Cerebellar nuclear complex (tissue), 1 donor: ENCODE results near the gene IKBKE.

ENCODE experiments used
- DNase-seq, 2 experiments: peaks; one replicate each; lab custom pipeline; 2025; lab: John Stamatoyannopoulos, UW

IKBKE gene

DNA sequence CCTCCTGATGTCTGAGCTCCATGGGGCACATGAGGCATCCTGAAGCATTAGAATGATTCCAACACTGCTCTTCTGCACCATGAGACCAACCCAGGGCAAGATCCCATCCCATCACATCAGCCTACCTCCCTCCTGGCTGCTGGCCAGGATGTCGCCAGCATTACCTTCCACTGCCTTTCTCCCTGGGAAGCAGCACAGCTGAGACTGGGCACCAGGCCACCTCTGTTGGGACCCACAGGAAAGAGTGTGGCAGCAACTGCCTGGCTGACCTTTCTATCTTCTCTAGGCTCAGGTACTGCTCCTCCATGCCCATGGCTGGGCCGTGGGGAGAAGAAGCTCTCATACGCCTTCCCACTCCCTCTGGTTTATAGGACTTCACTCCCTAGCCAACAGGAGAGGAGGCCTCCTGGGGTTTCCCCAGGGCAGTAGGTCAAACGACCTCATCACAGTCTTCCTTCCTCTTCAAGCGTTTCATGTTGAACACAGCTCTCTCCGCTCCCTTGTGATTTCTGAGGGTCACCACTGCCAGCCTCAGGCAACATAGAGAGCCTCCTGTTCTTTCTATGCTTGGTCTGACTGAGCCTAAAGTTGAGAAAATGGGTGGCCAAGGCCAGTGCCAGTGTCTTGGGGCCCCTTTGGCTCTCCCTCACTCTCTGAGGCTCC, 26.0 kb downstream of the IKBKE start:
- DNase-seq, result no peak

GRCh38 chr1:206497363-206497762, 27.1 kb downstream of the IKBKE start:
- no peak for DNase-seq

DNA sequence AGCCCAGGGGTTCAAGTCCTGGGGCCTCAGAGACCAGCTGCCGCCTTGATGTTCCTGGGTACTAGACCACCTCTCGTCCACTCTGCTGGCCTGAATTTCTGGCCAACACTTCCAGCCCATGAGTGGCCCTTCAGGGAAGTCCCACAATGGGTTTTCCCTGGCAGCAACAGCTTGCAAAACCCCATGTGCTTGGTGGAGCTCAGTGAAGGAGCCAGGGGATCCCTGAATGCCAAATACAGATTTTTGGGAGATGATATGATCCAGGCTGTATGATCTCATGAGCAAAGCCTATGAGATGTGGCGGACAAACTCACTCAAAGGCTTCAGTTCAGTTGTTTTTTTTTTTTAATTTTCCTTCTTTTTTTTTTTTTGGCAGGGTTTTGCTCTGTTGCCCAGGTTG, 27.5 kb downstream of the IKBKE start:
- no peak for DNase-seq

DNA sequence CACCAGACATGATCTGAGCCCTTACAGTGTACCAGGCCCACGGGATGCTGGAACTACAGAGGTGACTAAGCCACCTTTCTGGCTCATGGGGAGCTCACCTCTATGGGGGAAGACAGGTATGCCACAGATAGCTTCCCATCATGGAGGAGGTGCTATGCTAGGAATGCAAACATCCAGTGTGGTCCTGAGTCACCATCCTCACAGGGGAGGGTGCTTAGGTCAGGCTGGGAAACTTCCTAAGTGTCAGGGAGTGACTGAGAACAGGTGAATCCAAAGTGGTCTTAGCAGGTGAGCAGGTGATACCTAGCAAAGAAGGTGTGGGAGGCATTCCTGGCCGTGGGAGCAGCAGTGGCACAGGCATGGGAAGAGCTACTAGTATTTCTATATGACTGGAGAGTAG, 28.4 kb downstream of the IKBKE start:
- DNase-seq, result no peak

DNA sequence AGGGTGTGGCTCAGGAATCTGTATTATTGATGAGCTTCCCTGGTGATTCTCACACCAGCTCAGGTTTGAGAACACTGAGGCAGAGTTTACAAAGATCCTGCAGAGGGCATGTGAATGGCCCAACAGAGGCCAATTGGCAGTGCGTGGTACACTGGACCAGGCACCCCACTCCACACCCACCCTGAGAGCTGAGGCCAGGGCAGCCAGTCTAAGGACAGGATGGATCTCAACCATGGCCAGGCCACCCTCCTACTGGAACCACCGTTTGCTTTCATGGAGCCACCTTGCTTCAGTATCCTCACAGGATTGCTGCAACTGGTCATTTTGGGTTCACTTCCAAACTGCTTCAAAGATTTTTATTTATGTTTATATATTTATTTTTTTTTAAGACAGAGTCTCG, 29.8 kb downstream of the IKBKE start:
- no peak for DNase-seq

- DNase-seq, result no peak
These were observed 31.6 kb downstream of the IKBKE start for GRCh38 chr1:206501881-206502280.

- no peak for DNase-seq
These were observed 32.1 kb downstream of the IKBKE start for GRCh38 chr1:206502403-206502802.

DNA sequence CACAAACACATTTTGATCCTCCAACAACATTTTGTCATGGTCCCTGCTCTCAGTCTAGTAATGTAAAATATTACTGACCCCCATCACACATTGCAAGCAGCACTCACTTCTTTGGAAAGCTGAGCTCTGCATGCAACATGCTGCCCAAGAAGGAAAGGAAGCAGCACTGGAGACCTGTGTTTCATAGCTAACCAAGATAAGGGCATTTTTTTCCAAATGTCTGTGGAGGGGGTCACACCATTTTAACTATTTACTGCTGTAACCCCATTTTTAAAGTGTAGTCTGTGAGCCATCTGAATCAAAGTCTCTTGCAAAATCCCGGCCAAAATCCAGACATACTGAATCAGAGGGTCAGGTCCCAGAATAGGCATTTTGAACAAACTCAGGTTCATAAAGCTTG, 32.5 kb downstream of the IKBKE start:
- DNase-seq, result no peak

DNA sequence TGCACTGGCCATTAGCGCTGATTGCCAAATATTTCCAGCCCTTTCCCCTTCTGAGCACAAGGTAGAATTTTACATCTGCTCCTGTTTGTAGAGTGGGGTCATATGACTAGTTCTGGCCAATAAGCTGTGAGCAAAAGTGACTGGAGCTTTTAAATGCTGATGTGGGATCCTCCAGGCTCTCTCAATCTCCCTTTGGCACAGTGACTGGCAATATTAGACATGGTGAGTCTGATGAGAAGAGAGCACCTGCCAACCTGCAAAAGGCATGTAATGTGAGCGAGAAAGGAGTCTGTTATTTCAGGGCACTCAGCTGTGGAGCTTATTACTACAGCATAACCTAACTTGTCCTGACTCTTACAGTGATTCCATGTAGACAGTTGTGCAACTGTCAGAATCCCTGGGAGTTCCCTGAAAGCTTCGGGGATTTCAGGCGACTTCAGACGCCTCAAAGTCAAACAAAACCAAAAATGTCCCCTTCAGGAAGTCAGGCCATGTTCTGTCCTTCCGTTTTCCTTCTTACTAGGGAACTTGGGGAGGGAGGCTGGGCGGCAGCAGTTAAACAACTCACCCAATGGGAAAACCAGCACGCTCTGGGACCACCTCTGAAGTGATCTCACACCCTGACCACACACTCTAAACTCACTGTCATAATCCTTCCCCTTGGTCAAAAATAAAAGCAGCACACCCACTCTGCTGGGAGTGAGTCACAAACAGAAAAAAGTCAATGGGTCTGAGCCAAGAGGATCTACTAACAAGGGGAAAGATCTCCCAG, 33.5 kb downstream of the IKBKE start:
- no peak for DNase-seq

GRCh38 chr1:206504363-206504713, 34.1 kb downstream of the IKBKE start:
- DNase-seq, result no peak

DNA sequence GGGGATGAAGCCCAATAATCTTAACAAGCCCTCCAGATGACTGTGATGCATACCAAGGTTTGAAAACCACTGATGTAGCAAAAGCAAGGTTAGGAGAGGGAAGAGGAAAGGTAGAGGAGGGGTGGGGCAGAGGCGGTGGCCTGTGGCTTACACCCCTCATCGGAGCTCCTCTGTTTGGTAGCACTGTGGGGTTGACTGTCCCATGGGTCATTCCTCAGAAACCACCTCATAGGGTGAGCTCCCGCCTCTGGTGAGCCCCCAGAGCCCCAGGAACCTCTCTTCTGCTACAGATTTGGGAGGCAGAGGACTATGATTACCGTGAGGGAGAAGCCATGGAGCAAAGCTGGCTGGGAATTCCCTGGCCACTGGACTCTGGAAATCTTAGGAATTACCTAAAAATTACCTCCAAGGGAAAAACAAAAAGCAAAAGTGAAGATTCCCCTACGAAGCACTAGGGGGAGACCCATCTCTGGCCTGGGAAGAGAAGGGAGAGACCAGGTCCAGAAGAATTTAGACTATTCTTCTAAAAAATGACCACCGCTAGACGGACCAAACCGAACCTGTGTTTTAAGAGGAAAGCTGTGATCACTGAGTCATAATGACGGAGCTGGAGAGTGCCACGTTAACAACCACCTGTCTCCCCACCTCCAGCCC, 35.6 kb downstream of the IKBKE start:
- DNase-seq, result no peak

DNA sequence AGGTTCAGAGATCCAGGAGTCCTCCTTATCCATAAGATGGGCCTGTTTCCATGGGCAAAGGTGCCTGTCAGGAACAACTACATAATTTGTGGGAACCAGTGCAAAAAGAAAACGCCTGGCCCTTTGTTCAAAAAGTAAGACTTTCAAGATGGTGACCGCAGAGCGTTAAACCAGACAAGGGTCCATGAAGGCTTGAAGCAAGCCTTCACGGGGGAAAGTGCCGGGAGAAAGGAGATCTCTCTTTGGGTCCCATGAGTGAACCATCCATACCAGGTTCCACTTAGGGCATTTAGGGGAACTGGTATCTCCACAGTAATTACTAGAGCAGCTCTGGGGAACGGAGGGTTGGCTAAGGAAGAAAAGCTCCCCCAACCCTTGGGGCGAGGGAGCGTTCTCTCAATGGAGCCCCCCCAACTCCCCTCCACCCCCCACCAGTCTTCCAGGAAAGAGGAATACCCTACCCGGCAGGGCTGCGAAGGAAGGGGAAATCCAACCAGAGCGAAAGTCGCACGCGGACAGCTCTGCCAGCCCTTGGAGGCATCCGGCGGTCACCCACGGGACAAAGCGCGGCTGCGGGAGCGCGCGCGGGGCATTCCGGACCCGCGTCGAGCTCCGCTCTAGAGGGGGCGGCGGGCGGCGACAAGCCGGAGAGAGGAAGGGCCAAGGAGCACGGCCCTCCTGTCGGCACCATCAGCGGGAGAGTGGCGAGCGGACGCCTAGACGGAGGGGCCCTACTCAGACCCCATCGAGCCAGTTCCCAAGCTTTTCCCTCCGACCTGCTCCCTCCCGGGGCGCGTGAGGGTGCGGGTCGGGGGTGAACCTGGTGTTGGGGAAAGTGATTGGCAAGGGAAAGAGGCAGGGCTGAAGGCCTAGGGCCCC, 36.4 kb downstream of the IKBKE start:
- no peak for DNase-seq

DNA sequence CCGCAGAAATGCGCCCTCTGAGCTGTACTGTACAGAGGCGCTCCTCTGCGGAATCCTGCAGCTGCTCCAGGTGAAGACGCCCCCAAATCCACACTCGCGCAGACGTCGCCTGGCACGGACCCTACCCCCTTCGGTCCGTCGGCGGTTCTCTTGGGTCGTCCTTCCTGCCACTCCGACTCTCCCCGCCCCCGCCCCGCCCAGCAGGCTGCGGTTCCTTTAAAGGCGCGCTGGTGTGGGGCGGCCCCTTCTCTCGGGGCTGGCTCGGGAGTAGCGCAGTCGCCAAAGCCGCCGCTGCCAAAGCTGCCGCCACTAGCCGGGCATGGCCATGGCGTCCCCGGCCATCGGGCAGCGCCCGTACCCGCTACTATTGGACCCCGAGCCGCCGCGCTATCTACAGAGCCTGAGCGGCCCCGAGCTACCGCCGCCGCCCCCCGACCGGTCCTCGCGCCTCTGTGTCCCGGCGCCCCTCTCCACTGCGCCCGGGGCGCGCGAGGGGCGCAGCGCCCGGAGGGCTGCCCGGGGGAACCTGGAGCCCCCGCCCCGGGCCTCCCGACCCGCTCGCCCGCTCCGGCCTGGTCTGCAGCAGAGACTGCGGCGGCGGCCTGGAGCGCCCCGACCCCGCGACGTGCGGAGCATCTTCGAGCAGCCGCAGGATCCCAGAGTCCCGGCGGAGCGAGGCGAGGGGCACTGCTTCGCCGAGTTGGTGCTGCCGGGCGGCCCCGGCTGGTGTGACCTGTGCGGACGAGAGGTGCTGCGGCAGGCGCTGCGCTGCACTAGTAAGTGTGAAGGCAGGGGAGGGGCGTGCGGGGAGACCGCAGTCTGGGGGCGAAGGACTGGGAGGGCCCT, 37.2 kb downstream of the IKBKE start, which contains the start of gene RASSF5:
Gene RASSF5 (plus strand): TSS at position 248 of the 846 bp plus-strand sequence. CDS start 72 bp downstream, at position 320.
- DNase-seq, result no peak

- DNase-seq, result no peak
These were observed 38.0 kb downstream of the IKBKE start for GRCh38 chr1:206508130-206508889.

- DNase-seq, result no peak
These were observed 38.7 kb downstream of the IKBKE start for GRCh38 chr1:206508956-206509355.

GRCh38 chr1:206509612-206510257, 39.5 kb downstream of the IKBKE start:
- no peak for DNase-seq

GRCh38 chr1:206510371-206510770, 40.1 kb downstream of the IKBKE start:
- no peak for DNase-seq

DNA sequence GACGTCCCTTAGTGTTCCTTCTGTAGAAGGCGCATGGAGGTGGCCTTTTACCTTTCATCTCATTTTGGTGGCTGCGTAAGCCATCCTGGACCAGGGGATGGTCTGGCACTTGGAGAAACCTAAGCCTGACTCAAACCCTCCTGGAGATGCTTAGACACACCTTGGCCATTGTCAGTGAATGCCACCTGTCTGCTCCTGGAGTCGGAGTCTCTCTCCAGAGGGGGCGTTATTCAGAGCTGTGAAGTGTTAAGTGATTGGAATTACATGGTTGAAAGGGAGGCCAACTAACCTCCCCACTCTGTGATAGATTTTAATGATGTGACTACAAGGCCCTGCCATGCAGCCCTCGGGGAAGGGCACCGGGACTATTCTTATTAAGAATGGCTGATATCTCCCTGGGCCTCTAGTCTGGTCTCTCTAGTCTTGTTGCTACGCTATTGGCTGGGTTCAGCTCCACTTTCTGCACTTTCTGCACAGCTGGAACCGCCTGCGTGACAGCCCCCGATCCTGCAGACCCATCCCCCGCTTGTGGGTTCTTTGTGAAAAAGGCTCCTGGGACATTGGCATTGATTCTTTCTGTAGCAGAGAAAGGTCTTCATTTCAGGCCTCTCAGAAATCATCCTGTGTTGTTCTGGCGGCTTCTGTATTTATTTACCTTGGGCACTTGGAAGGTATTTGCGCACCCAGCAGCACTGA, 41.2 kb downstream of the IKBKE start:
- no peak for DNase-seq
